ENCODE data around the gene GRHPR. TPM values are rescaled to one million over a fixed set of nuclear protein-coding genes. Genes with fewer than 3 reads are reported as not detected.
A peak's percentile ranks its signal among the peaks of the same experiment; 100 is the strongest.

Gene GRHPR
- polyA plus RNA-seq, 1 experiment = 96.1 TPM

- CTCF ChIA-PET = interaction anchor here (0.5 kb wide), 1 partner anchor 9 kb away, joined by 5 read pairs; the partner anchor contains the start of gene ZBTB5
- POLR2A ChIA-PET = no interaction called here
- no peaks in the 10 kb centered on the region for H3K27me3 ChIP-seq (ENCODE audit: control insufficient read depth, insufficient read depth, low read length)
- no peak for DNase-seq (ENCODE audit: low read depth, low spot score)
- no peak overlapping the region for H3K4me3 ChIP-seq (ENCODE audit: low read depth, low read length)
- no peak overlapping the region for H3K27ac ChIP-seq (ENCODE audit: low read depth, low read length)
- TF ChIP-seq CTCF (IDR thresholded peaks at IDR 0.05; ENCODE audit: low read depth, low read length) = no peak
- peaks cover 3% of the 10 kb centered on the region; the same call in 1 of the 2 replicates for H3K9me3 ChIP-seq (ENCODE audit: control insufficient read depth, insufficient read depth, low read length)
Observed at GRCh38 chr9:37455884-37456647, 33.6 kb downstream of the GRHPR start.

GRCh38 chr9:37456817-37457216 is 34.3 kb downstream of the GRHPR start:
- Histone ChIP-seq H3K27me3 (ENCODE audit: control insufficient read depth, insufficient read depth, low read length) (no peaks in the 10 kb centered on the region), H3K27ac (ENCODE audit: low read depth, low read length) (no peak overlapping the region), H3K9me3 (ENCODE audit: control insufficient read depth, insufficient read depth, low read length) (peaks cover 3% of the 10 kb centered on the region; the same call in 1 of the 2 replicates), H3K4me3 (ENCODE audit: low read depth, low read length) (no peak overlapping the region)
- POLR2A ChIA-PET = no interaction called here
- no peak for DNase-seq (ENCODE audit: low read depth, low spot score)
- CTCF ChIA-PET = no interaction called here
- no peak for TF ChIP-seq CTCF (IDR thresholded peaks at IDR 0.05; ENCODE audit: low read depth, low read length)

GRCh38 chr9:37464006-37464405 is 41.5 kb downstream of the GRHPR start:
- ChIA-PET CTCF (no interaction called here), POLR2A (interaction anchor here (1.2 kb wide), 1 partner anchor 42 kb away, joined by 3 read pairs; the partner anchor contains the start of gene GRHPR)

GRCh38 chr9:37464426-37465248 is 42.1 kb downstream of the GRHPR start:
- no peak for TF ChIP-seq CTCF (IDR thresholded peaks at IDR 0.05; ENCODE audit: low read depth, low read length)
- ChIA-PET CTCF (interaction anchor here (1.4 kb wide), 1 partner anchor 49 kb away, joined by 6 read pairs; no protein-coding TSS in a partner anchor), POLR2A (interaction anchor here (1.0 to 2.2 kb wide), 3 partner anchors 22 to 42 kb away, joined by 3 to 11 read pairs (median 3); partner anchors contain the start of gene GRHPR)
- no peak for DNase-seq (ENCODE audit: low read depth, low spot score)
- Histone ChIP-seq H3K9me3 (ENCODE audit: control insufficient read depth, insufficient read depth, low read length) (peaks cover 4% of the 10 kb centered on the region; the same call in 1 of the 2 replicates), H3K27ac (ENCODE audit: low read depth, low read length) (peak overlapping the region; percentile 98), H3K4me3 (ENCODE audit: low read depth, low read length) (peak overlapping the region; percentile 98), H3K27me3 (ENCODE audit: control insufficient read depth, insufficient read depth, low read length) (no peaks in the 10 kb centered on the region)

More at GRCh38 chr9:37464006-37464405, 41.5 kb downstream of the GRHPR start:
- peak overlapping the region; percentile 98 for H3K4me3 ChIP-seq (ENCODE audit: low read depth, low read length)
- no peak for DNase-seq (ENCODE audit: low read depth, low spot score)
- no peak overlapping the region for H3K27ac ChIP-seq (ENCODE audit: low read depth, low read length)
- H3K9me3 ChIP-seq (ENCODE audit: control insufficient read depth, insufficient read depth, low read length) = peaks cover 4% of the 10 kb centered on the region; the same call in 1 of the 2 replicates
- no peak for TF ChIP-seq CTCF (IDR thresholded peaks at IDR 0.05; ENCODE audit: low read depth, low read length)
- H3K27me3 ChIP-seq (ENCODE audit: control insufficient read depth, insufficient read depth, low read length) = no peaks in the 10 kb centered on the region
